Heart right ventricle (tissue), 16 donors: ENCODE measurements around the gene TSHR. TPM values are rescaled to one million over a fixed set of nuclear protein-coding genes. Genes with fewer than 3 reads are reported as not detected.
"Not testable (repeated sequence)": the region's sequence is repeated elsewhere in the genome, so short reads cannot be mapped to it uniquely, and the experiment has no call there.

Experiments used
- ATAC-seq, 8 donors: fragments of 200-7000 bp; cut with Tn5 transposase; one replicate each; pipeline ENCODE4 v1.9.1; 2020; ENCODE audit warnings: mild to moderate bottlenecking in 8 of 8, moderate library complexity in 8 of 8, moderate number of reproducible peaks in 1 of 8
- DNase-seq, 2 donors: peaks; one replicate each; pipeline ENCODE4 v3.0.0-alpha.2; 2020
- H3K27ac ChIP-seq, 10 donors: fragments of 200-600 bp; sonication (generic) in 2 of 10; one replicate each; pipeline versions ENCODE4 v1.5.0 to v1.8.0; 2020 to 2022; ENCODE audit warnings: mild to moderate bottlenecking in 3 of 10
- H3K27me3 ChIP-seq, 7 donors: fragments of 200-600 bp; one replicate each; pipeline ENCODE4 v1.8.0; 2021 to 2022; ENCODE audit warnings: mild to moderate bottlenecking in 2 of 7
- H3K36me3 ChIP-seq, 9 donors: fragments of 200-600 bp; sonication (generic) in 1 of 9; one replicate each; pipeline versions ENCODE4 v1.5.0 to v1.8.0; 2020 to 2022; ENCODE audit warnings: mild to moderate bottlenecking in 2 of 9
- H3K4me1 ChIP-seq, 9 donors: fragments of 200-600 bp; sonication (generic) in 1 of 9; one replicate each; pipeline versions ENCODE4 v1.5.0 to v1.8.0; 2020 to 2022; ENCODE audit warnings: mild to moderate bottlenecking in 4 of 9
- H3K4me3 ChIP-seq, 10 donors: fragments of 200-600 bp; sonication (generic) in 2 of 10; one replicate each; pipeline versions ENCODE4 v1.5.0 to v1.8.0; 2020 to 2022; ENCODE audit warnings: mild to moderate bottlenecking in 7 of 10, moderate library complexity in 2 of 10
- H3K9me3 ChIP-seq, 11 donors: fragments of 200-600 bp in 10 of 11; sonication (generic) in 2 of 11; one replicate each; pipeline versions ENCODE4 v1.5.0 to v1.8.0; 2013 to 2022; ENCODE audit warnings: mild to moderate bottlenecking in 2 of 11, control low read depth in 1 of 11, moderate library complexity in 1 of 11
- CTCF ChIP-seq, 9 donors: fragments of 200-600 bp; sonication (generic) in 2 of 9; IDR thresholded peaks; one replicate each; pipeline versions ENCODE4 v1.5.0 to v1.8.0; 2021 to 2022; ENCODE audit warnings: antibody characterized with exemption in 9 of 9, mild to moderate bottlenecking in 5 of 9, moderate library complexity in 1 of 9
- WGBS, 2 donors: extraction: QIAGEN DNeasy Blood & Tissue Kit; methylation state at CpG; one replicate each; pipeline ENCODE4 v1.1.7; 2013; ENCODE audit warnings: inconsistent platforms in 1 of 2; 5-methylcytosine and 5-hydroxymethylcytosine counted together
- intact Hi-C, 10 donors: fragments of 100-400 bp; cut with DNase I; formaldehyde crosslinking; loops; one replicate each; pipeline versions ENCODE4 v1.11.1 to v1.14.2; 2022
- polyA plus RNA-seq, 2 donors: library from polyadenylated mRNA; stranded (reverse); fragments of 200-250 nt; gene quantifications; one replicate each; pipeline ENCODE4 v1.2.3, GENCODE V29; 2013
- total RNA-seq, 10 donors: library from RNA; stranded (reverse); fragmentation: NEBNext Ultra II Directional in 3 of 10; extraction: Animal tissue kit (Norgen Biotek cat#: 25700) in 3 of 10; gene quantifications; one replicate each; pipeline versions ENCODE4 v1.2.1 to v1.2.4, GENCODE V29; 2021 to 2023
- donor health status: Arrhythmogenic right ventricular cardiomyopathy.
- donor health status: ischemic (EF 13 %, LVEDD 7.1; RV severe dilation, severe dysfunction).
- donor health status: healthy with polysubstance abuse.
- donor health status: DM: no; HTN: yes; CAD: no.
- donor health status: DM: no; HTN: no; CAD: no.
- donor health status: ischemic (EF 25% LVEDD 6.9; RV normal size, moderate dysfunction).
- donor health status: ischemic (EF 25% LVEDD 5.7; RV mildly dilated, moderate dysfunction).
- donor health status: healthy.
- donor health status: DM: yes; HTN: yes; CAD: no.
- donor health status: Ischemic cardiomyopathy.
- donor health status: ischemic (EF 35%, LVEDD 5.7; RV mildly dilated, moderate dysfunction).
- donor health status: nonischemic (EF 11% LVEDD 7.7; RV severe dilation, severe dysfunction).
- donor health status: DM: yes; HTN: yes; CAD: no.
- donor health status: PGD.
- donor health status: ischemic (EF 29% LVEDD 5.4; RV normal size, mild dysfunction).
- donor health status: nonischemic (EF 23%, LVEDD 6.1; RV moderate dilation, normal function).

TSHR gene
- total and polyA plus RNA-seq, 12 donors: 0.04 TPM; not detected in 11

- ATAC-seq (no peak), DNase-seq (no peak)
- H3K36me3 ChIP-seq: no peaks in the 10 kb centered on the region
- H3K27me3 ChIP-seq: peaks cover 0 to 37% (median 16%) of the 10 kb centered on the region in 7 donors
- no peak overlapping the region for H3K27ac ChIP-seq
- no peaks in the 10 kb centered on the region for H3K9me3 ChIP-seq
- WGBS, 2 donors: 86 to 89% methylated on average over 4 of the region's 4 CpGs
- intact Hi-C loops: loop anchor here in 5 of 10 donors (5.0 to 10.0 kb wide), 4 partner anchors 36 to 503 kb away; no protein-coding TSS in a partner anchor
- no peak for TF ChIP-seq CTCF (IDR thresholded peaks at IDR 0.05)
- H3K4me1 ChIP-seq: peaks cover 0 to 14% (median 9%) of the 10 kb centered on the region in 9 donors
- no peak overlapping the region for H3K4me3 ChIP-seq
These were observed 3.9 kb upstream of the TSHR start for GRCh38 chr14:80951491-80951890.

GRCh38 chr14:80953211-80953610, 2.2 kb upstream of the TSHR start:
- not testable (repeated sequence) for H3K4me3 ChIP-seq, H3K9me3 ChIP-seq, H3K27ac ChIP-seq, ATAC-seq, DNase-seq, H3K36me3 ChIP-seq
- intact Hi-C loops: loop anchor here in 5 of 10 donors (2.0 to 10.0 kb wide), 5 partner anchors 32 to 502 kb away; no protein-coding TSS in a partner anchor
- WGBS, 2 donors: 82 to 88% methylated on average over 18 of the region's 18 CpGs
- peaks cover 0 to 14% (median 9%) of the 10 kb centered on the region in 9 donors for H3K4me1 ChIP-seq
- peaks cover 0 to 39% (median 19%) of the 10 kb centered on the region in 7 donors for H3K27me3 ChIP-seq

GRCh38 chr14:80954687-80955299, 628 bp upstream of the TSHR start:
- Histone ChIP-seq H3K9me3 (no peaks in the 10 kb centered on the region), H3K4me1 (peaks cover 0 to 24% (median 9%) of the 10 kb centered on the region in 9 donors), H3K36me3 (no peaks in the 10 kb centered on the region), H3K27me3 (peaks cover 0 to 29% (median 15%) of the 10 kb centered on the region in 7 donors), H3K4me3 (peak overlapping the region; percentile 32 to 64 (median 53)), H3K27ac (peak overlapping the region in 1 of 10 donors; percentile 62)
- DNase-seq: peak; percentile 70 to 82
- ATAC-seq: peak; percentile 89 to 96 (median 93)
- whole genome bisulfite sequencing, 2 donors: 1% methylated on average over 29 of the region's 29 CpGs
- peak; percentile 75 to 88 (median 79) for TF ChIP-seq CTCF (IDR thresholded peaks at IDR 0.05)
- intact Hi-C loops: loop anchor here in 8 of 10 donors (2.0 to 10.0 kb wide), 6 partner anchors 32 to 500 kb away; no protein-coding TSS in a partner anchor

- Histone ChIP-seq H3K4me3 (no peak overlapping the region), H3K9me3 (no peaks in the 10 kb centered on the region), H3K27ac (no peak overlapping the region), H3K27me3 (peaks cover 0 to 25% (median 15%) of the 10 kb centered on the region in 7 donors), H3K4me1 (peaks cover 0 to 28% (median 9%) of the 10 kb centered on the region in 9 donors), H3K36me3 (no peaks in the 10 kb centered on the region)
- intact Hi-C loops: loop anchor here in 4 of 10 donors (2.0 to 10.0 kb wide), 4 partner anchors 31 to 499 kb away; no protein-coding TSS in a partner anchor
- TF ChIP-seq CTCF (IDR thresholded peaks at IDR 0.05): no peak
- WGBS, 2 donors: 71 to 76% methylated on average over 2 of the region's 2 CpGs
- DNase-seq (no peak), ATAC-seq (no peak)
These were observed 681 bp downstream of the TSHR start for GRCh38 chr14:80956102-80956501.
